Activated CD4-positive, alpha-beta T cell treated with anti-CD3 and anti-CD28 coated beads, Interleukin-2, amount 50 U/mL, for 24 hours (primary cell): ENCODE results near the gene BMPR2.
"Not testable (repeated sequence)": the region's sequence is repeated elsewhere in the genome, so short reads cannot be mapped to it uniquely, and the experiment has no call there.

Experiments used
- DNase-seq, 2 donors: peaks; one replicate each; pipeline ENCODE4 v3.0.0-alpha.2; 2020; ENCODE audit warnings: low read depth in 1 of 2, low spot score in 1 of 2

BMPR2 gene

DNA sequence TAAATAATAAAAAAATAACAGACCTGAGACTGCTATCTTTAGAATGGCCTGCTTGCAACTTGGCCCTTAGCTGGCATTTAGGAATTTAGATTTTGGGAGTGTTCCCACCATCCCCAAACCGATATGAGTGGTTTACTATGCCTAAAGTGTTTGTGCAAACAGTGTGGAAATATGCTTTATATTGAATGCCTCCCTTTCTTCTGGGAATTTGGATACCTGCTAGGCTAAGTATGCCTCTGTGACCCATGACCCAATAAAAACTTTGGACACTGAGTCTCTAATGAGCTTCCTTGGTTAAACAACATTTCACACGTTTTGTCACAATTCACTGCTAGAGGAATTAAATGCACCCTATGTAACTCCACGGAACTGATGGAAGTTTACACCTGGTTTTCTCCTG is 73.2 kb downstream of the BMPR2 start:
- DNase-seq: no peak

- no peak for DNase-seq
Observed at GRCh38 chr2:202450785-202451184, 74.7 kb downstream of the BMPR2 start.

DNA sequence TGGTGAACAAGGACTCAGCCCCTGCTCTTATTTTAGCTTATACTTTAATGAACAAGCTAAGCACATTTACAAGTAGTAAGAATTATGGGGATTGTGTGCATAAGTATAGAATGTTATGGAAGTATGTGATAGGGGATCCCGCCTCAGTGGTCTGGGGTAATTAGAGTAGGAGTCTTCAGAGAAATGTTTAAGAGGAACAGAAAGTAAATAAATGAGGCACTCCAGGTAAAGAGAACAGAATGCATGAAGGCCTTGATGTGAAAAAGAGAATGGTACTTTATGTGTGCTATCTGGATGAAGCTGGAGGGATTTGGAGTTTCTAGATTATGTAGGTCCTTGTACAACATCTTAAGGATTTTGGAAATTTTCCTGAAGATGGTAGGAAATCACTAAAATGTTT is 76.6 kb downstream of the BMPR2 start:
- no peak for DNase-seq

DNA sequence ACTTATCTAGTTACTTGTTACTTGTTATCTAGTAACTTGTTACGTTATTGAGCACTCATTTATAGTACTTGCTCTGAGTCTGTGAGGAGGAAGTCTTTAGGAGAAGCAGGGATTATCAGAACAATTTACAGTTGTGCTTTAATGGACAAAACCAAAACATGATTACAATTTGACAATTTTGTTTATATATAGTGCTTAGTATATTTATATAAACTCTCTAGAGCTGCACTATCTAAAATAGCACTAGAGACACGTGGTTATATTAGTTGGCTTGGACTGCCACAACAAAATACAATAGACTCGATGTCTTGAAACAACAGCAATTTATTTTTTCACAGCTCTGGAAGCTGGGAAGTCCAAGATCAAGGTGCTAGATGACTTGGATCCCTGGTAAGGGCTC is 78.4 kb downstream of the BMPR2 start:
- DNase-seq: no peak

- DNase-seq: no peak
Observed at GRCh38 chr2:202455114-202455513, 79.0 kb downstream of the BMPR2 start.

- DNase-seq: no peak
Observed at GRCh38 chr2:202460119-202460518, 84.0 kb downstream of the BMPR2 start.

DNA sequence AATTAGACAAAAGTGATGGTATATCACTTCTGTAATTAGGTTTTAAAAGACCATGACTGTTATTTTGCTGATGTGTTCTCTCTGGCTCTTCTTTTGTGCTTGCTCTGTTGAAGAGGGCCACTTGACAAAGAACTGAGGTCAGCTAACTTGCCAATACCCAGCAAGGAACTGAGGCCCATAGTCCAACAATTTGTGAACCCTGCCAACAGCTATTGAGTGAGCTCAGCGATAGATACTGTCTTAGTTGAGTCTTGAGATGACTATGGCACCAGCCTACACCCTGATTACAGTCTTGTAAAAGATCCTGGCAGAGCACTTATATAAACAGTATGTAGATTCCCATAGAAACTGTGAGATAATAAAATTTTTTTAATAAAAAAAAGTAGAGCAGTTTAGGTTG is 103.0 kb downstream of the BMPR2 start:
- no peak for DNase-seq

GRCh38 chr2:202479610-202480009 is 103.5 kb downstream of the BMPR2 start:
- no peak for DNase-seq

DNA sequence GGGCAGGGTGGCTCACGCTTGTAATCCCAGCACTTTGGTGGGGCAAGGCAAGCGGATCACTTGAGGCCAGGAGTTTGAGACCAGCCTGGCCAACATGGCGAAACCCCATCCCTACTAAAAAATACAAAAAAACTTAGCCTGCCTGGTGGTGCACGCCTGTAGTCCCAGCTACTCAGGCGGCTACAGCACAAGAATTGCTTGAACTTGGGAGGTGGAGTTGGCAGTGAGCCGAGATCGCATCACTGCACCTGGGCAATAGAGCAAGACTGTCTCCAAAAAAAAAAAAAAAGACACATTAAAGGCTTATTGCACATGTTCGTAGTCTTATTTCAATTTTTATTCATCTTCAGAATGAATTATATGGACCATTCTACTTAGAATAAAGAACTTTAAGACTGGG is 110.2 kb downstream of the BMPR2 start:
- DNase-seq: no peak

GRCh38 chr2:202488671-202489070 is 112.5 kb downstream of the BMPR2 start:
- DNase-seq: no peak

- no peak for DNase-seq
Observed at GRCh38 chr2:202490479-202490878, 114.4 kb downstream of the BMPR2 start.

DNA sequence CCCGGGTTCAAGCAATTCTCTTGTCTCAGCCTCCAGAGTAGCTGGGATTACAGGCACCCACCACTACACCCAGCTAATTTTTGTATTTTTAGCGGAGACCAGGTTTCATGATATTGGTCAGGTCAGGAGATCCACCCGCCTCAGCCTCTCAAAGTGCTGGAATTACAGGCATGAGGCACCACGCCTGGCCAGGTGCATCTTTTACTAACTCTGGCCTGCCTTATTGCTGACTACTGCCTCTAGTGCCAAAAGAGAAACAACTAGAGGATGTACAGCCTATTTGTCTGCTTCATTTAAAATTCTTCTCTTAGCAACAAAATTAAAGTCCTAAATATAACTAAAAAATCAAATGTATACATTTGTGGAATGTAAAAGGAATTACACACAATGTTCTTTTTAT is 115.4 kb downstream of the BMPR2 start:
- DNase-seq: no peak

DNA sequence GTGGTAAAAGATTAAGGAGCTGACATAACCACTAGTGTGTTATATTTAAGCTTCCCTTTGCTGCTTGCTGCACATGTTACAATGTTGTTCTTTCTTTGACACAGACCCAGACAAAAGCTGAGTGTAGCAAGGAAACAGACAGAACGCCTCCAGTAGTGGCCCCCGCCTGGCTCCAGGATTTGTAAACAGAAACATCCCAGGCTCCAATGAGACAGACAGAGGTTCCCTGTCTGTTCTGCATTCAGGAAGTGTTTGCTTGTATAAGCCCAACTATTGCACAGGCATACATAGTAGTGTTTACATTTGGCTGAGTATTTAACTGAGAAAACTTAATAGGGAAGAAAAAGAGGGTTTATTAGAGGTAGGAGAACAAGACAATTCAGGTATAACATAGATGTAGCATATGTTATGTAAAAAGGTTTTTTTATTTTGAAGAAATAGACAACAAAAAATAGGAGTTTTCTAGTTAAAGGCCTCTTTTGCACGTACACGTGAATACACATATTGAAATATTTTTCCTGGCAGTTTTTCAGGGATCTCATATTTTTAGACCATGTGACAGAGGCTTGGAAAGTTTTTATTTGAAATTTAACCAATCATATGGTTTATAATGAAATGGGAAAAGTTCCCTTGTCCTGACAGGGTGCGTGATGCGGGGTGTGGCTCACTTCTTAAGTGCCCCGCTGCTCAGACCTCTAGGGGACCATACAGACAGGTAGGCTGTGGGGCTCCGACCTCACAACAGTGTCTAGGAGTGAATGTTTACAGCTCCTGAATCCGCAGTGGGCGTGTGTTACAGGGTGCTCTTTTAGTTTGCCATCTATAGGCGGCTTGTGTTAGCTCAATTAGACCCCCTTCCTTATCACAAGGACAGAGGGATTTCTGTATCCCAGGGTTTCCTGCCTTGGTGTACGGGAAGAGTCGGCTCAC is 118.4 kb downstream of the BMPR2 start:
- DNase-seq: no peak

GRCh38 chr2:202495230-202495604 is 119.1 kb downstream of the BMPR2 start:
- DNase-seq: no peak

DNA sequence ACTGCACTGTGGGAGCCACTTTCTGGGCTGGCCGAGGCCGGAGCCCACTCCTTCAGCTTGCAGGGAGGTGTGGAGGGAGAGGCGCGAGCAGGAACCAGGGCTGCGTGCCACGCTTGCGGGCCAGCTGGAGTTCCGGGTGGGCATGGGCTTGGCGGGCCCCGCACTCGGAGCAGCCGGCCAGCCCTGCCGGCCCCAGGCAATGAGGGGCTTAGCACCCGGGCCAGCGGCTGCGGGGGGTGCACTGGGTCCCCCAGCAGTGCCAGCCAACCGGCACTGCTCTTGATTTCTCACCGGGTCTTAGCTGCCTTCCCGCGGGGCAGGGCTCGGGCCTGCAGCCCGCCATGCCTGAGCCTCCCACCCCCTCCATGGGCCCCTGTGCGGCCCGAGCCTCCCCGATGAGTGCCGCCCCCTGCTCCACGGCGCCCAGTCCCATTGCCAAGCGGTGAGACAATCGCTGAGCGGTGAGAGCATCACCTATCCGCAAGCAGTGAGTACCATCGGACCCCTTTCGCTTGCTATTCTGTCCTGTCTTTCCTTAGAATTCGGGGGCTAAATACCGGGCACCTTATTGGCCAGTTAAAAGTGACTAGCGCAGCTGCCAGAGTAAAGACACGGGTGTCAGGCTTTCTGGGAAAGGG is 120.8 kb downstream of the BMPR2 start:
- DNase-seq: not testable (repeated sequence)

DNA sequence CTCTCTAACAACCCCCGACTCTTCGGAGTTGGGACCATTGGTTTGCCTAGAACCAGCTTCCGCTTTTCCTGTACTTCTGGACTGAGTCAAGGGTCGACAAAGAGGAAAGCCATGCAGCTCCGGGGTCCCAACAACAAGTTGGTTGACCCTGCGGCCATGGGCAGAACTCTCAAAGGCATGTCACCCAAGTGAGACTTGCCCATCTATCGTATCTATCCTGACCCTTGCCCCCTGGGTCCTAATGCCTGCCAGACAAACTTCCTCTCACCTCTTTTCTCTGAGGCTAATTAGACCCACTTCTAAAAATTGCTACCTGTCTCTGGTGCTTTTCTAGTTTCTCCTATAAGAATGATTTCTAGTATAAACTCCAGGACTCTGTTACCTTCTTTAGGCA is 121.3 kb downstream of the BMPR2 start:
- not testable (repeated sequence) for DNase-seq

DNA sequence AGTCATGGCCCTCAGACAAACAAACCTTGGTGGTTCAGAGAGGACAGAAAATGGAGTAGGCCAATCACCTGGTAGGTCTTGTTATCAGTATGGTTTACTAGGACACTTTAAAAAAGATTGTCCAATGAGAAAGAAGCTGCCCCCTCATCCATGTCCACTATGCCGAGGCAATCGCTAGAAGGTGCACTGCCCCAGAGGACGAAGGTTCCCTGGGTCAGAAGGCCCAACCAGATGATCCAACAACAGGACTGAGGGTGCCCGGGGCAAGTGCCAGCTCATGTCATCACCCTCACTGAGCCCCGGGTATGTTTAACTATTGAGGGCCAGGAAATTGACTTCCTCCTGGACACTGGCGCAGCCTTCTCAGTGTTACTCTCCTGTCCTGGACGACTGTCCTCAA is 123.7 kb downstream of the BMPR2 start:
- not testable (repeated sequence) for DNase-seq

DNA sequence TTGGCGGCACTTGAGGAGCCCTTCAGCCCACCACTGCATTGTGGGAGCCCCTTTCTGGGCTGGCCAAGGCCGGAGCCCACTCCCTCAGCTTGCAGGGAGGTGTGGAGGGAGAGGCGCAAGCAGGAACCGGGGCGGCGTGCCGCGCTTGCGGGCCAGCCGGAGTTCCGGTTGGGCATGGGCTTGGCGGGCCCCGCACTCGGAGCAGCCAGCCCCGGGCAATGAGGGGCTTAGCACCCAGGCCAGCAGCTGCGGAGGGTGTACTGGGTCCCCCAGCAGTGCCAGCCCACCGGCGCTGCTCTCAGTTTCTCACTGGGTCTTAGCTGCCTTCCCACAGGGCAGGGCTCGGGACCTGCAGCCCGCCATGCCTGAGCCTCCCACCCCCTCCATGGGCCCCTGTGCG is 127.1 kb downstream of the BMPR2 start:
- not testable (repeated sequence) for DNase-seq

DNA sequence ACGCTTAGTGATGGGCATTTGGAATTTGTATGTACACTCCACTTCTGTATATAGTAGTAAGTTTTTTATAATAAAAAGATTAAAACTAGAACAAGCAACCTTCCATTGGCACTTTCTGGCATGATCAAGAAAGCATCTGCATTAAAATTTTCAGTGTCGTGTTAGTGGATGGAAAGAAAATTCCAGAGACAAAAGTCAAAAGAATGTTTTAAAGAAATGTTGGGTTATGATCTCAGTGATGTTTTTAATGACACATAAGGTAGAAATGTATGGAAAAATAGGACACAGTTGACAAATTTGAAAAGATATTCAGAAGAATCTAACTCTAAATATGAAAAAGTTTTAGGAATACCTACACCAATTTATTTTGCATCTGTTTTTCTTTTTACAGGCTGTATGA is 132.6 kb downstream of the BMPR2 start:
- no peak for DNase-seq

- DNase-seq: no peak
Observed at GRCh38 chr2:202510911-202511310, 134.8 kb downstream of the BMPR2 start.

DNA sequence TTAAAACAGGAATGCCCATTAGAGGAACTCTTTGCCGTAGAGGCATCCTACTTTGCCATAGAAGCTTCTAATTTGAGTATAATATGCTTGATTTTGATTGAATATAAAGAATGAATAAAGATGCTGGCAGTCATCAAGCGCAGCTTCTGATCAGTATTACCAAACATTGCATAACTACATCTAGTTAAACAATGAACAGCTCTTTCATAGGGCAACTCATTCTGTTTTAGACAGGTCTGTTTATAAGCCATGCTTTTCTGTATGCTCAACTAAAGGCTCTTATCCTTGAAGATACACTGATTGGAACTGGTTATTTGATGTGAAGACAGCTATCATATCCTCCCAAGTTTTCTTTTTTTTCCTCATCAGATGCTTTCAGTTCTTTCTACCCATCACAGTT is 136.0 kb downstream of the BMPR2 start:
- DNase-seq: no peak

- no peak for DNase-seq
Observed at GRCh38 chr2:202514732-202515131, 138.6 kb downstream of the BMPR2 start.

DNA sequence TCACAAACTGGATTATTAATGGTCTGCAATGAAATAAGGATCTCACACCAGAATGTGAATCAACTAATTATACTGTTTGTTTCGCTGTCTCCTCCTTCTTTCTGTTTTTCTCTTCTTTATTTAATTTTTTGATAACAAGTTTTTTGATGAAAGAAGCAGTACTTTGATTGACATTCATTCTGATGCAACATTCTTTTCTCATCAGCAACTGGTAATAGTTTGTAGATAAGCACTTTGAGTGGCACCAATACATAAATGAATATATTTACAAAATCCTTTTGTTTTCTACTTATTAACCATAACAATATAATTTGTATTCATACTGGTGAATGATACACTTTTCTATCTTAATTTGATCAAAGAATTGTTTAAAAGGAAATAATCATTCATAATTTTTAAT is 143.3 kb downstream of the BMPR2 start:
- DNase-seq: no peak
